NCI-H2196 treated with DMSO at 0.1 percent for 48 hours (cell line): ENCODE results near the gene MAP3K12.

Experiments used
- DNase-seq: peaks from one replicate; lab custom pipeline; 2025; ENCODE audit not compliant: unreplicated experiment; lab: John Stamatoyannopoulos, UW

MAP3K12 gene

DNA sequence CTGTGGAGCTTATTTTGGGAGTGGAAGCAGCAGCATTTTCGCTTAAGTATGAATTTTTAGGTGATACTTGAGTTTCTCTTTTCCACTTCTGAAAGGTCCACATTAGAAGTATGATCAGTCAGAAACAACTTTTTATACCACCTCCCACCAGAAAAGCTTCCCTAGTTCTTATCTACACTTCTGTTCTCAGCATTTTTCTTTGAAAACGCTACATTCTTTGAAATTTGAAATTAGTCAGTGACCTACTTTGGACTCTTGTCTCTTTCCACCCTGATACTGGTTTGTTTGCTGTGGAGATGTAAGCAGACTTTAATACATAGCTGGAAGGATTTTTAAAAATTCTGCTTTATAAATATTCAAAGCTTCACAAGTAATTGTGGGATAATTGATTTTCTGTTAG is 25.2 kb downstream of the MAP3K12 start:
- DNase-seq, result no peak

DNA sequence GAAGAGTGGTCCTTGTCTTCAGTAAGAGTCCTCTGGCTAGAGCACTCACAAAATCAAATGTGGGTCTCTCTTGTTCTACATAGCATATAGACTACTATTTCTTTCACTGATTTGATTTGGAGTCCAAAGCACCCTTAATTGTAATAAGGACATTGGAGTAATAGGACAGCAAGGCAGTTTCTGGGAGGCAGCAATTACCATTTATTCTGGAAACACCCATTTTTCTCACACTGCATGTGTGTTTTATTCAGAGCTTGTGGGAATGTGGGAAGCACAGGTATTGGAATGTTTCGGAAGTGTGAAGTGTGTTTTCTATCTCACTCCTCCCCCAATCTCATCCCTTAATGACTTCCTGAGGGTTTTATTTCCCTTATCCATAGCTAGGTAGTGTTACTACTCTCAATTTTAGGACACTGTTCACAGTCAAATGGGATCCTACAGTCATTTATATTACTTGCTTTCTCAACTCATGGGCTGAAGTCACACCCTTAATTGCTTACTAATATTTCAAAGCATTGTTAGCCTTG is 27.1 kb downstream of the MAP3K12 start:
- no peak for DNase-seq

DNA sequence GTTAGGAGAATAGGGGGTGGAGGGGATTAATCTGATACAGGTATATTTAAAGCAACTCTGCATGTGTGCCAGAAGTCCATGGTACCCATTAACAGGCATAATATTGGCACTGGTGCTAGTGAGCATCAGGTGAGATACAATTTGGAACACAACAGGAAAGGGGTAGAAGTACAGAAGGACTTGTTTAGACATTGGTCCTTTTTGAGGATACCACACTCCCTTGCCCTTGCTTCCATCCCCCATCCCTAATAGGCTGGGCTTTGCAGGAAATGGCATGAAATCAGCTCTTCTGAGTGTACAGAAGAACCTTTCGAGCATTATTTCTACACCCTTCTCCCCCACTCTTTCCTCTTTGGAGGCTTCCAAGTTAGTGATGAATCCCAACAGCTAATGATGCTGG is 31.0 kb downstream of the MAP3K12 start:
- DNase-seq, result no peak

DNA sequence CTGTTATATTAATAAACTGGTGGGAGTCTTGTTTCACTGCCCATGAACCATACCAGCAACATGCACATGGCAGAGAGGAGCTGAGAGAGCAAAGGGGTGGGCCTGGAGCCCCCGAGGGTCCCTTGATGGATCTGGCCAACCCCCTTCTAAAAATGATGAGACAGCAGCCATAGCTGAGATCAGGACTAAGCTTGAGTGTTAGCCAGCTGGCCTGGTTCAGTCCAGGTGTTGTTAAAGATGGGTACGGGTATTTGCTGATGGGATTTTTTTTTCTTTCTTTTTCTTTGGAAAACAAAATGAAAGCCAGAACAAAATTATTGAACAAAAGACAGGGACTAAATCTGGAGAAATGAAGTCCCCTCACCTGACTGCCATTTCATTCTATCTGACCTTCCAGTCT is 31.4 kb downstream of the MAP3K12 start:
- no peak for DNase-seq

DNA sequence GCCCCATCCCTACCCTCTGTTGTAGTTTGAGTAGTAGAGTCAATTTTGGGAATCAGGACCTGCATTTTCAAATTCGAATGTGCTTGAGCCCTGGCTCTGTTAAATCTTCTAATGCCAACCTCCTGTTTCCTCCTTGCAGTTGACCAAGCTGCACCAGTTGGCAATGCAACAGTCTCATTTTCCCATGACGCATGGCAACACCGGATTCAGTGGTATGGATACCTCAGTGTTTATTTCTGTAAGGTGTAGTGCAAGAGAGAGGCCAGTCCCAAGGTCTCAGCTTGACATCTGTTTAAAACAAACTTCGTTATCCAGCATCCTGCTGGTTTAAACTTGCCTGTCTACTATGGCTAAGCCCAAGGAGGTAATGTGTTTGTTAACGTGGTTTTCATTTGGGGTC is 32.2 kb downstream of the MAP3K12 start:
- DNase-seq, result no peak

DNA sequence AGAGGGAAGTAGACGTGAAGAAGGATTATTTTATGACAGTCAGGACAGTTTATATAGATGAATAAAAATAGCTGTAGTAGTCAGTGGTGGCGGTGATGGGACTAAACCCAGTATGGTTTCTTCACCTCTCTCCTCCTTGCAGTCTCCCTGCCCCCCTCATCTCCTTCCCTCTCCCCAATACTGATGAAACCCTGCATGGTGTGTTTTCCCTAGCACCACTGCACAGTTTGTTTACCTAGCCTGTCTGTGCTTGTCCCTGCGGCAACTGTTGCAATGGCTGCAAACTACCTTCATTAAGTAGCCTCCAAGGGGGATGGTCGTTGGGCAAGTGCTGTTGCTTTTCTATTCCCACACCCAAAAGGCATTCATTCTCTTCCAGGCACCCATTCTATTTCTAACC is 32.6 kb downstream of the MAP3K12 start:
- DNase-seq, result no peak

DNA sequence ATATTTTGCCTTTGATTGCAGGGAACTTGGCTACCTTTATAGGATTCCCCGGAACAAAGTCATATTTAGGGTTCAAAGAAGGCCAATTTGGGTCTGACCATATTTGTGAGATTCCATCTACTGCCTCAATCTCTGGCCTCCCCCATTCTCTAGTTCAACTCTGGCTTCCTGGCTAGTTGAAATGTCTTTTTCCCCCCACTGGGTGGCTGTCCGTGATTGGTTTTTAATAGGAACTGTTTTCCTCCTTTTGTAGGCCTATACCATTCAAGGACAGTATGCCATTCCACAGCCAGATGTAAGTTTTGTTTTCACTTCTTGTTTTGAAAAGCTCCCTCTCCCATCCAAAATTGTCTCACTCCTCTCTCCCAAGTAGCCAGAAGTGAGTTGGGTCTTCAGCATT is 33.6 kb downstream of the MAP3K12 start:
- no peak for DNase-seq

DNA sequence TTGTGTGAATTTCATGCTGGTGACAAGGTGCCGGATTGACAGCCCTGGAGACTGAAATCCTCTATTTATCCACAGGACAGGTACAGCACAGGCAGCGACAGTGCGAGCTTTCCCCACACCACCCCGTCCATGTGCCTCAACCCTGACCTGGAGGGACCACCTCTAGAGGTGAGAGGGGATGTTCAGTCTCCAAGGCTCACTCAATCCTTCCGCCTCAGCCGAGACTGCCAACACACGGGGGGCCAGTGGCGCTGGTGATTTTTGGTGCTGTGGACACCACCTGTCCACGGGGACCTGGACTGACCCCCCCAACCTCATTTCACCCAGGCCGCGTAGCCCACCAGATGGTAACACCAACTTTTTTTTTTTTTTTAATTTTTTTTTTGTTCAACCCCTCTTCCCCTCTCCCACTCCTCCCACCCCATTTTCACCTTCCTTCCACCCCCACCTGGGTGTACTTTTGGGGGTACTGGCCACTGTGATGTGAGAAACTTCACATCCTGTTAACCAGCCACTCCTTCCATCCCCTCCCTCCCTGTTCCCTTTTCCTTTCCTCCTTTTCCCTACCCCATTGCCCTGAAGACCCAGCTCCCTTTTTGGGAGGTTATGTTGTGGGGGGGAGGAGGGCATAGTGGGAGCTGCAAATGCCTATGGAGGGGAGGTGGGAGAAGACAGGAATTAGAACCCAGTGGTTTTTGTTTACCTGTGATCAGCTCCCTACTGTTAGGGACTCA is 34.4 kb downstream of the MAP3K12 start:
- no peak for DNase-seq

DNA sequence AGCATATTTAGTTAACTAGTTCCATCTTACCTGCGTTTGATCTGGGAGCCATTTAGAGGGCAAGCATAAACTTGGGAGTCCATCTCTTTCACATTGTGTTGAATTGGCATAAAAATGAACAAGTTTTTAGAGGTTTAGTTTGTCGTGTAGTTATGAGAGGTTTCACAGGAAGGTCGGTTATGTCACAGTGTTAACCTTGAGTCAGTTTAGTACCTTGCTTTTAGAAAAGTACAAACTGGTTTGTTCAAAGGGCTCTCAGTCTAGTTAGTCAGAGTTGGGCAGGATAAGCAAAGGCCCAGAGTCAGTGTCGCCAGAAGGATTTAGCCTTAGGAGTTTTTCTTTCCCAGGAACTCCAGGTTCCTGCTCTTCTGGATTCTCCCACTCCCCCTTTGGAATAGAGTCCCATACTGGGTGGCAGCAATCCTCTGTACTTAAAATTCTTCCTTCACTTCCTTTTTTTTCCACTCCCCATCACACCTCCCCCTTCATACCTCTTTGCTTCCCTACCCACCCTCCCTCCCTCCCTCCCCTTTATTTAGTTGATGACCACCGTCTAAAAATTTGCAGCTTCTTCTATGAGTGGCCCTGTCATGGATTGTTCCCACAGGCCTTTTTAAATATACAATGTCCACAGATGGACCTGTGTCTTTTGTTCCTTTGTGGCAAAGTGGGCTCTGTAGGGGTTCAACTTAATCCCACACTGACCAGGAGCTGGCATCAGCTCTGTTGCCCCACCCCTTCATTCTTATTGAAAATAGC is 35.3 kb downstream of the MAP3K12 start:
- DNase-seq, result no peak

DNA sequence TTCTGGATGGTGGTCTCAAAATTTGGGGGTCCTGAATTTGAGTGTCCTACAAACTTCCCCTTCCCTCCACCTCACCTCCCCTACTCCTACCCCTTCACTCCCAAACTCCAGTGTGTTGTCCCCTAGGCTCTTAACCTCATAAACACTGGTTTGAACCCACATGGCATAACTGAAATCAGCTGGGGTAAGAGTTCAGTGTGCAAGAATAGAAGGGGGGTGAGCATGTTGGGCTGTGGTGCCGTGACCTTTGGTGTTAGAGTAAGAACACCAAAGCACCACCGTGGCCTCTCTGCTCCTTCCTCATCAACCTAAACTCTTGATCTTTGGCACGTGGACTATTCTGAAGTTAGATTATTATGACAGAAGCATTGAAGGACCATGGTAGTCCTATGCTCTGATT is 36.3 kb downstream of the MAP3K12 start:
- no peak for DNase-seq

DNA sequence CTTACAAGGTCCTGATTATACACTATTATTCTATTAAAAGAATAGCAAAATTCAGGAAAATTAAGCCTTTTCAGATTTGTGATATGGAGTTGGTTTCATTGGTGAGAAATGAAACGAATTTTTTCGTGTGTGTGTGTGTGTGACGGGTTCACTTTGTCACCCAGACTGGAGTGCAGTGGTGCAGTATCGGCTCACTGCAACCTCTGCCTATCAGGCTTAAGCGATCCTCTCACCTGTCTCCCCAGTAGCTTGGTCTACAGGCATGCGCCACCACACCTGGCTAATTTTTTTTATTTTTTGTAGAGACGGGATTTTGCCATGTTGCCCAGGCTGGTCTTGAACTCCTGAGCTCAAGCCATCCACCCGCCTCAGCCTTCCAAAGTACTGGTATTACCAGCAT is 37.7 kb downstream of the MAP3K12 start:
- DNase-seq, result no peak

DNA sequence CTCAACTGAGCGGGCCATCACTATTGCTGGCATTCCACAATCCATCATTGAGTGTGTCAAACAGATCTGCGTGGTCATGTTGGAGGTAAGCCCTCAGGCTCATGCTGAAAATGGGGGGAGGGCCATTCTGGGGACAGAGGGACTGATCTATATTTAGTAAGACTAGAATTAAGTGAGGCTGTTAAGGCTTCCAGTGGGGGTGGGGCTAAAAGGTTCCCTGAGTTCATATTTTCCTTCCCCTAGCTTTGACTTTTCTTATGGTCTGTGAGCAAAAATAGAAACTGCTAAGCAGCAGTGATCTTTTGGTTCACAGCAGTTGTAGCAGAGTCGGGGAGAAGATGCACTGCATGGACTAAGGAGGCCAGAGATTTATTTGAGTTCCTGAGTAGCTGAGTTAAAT is 38.2 kb downstream of the MAP3K12 start:
- no peak for DNase-seq

DNA sequence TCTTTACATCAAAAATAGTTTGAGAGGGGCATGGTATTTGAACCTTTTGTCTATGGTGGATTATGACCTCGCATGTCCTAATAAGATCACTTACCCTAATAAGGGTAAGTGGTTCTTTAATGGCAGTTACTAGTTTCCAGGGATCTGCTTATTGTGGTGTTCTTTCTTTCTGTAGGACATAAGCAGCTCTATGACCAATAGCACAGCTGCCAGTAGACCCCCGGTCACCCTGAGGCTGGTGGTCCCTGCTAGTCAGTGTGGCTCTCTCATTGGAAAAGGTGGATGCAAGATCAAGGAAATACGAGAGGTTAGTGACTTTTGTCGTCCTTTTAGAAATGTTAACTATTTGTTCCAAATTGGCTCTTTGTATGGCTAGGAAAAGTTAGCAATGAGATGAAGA is 40.2 kb downstream of the MAP3K12 start:
- no peak for DNase-seq

DNA sequence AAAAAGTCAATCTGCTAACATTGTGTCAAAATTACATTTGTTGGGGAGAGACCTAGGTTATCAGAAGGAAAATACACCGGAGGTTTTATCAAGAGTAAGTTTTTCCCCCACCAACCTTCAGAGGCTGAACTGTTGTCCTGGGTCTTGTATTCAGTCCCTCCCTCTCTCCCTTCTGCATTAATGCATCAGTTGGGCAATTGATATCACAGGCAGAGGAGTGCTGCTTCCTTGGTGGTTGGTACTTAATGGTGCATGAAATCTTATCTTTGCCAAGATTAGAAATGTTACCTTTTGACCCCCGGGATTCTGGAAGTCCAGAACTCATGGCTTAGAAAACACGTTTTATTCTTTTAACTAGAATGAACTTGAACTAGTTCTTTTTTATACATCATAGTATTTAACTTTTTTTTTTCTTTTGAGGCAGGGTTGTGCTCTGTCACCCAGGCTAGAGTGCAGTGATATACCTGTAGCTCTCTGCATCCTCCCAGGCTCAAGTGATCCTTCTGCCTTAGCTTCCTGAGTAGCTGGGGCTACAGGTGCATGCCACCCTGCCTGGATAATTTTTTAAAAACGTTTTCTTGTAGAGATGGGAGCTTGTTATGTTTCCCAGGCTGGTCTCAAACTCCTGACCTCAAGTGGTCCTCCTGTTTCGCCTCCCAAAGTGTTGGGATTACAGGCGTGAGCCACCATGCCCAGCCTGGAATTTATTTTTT is 42.4 kb downstream of the MAP3K12 start:
- DNase-seq, result no peak

DNA sequence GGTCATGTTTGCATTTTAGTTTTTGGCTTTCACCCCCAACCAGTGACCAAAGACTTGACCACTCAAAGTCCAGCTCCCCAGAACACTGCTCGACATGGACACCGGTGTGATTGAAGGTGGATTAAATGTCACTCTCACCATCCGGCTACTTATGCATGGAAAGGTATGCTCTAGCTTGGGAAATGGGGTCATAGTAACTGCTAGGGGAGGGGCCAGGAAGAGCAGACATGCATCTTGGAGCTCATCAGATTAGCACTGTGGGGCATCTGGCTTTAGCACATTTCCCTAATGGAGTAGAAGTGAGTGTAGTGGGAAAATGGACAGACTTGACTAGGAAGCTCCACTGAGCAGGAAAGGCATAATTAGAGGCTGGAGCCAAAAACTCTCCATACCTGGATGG is 44.6 kb downstream of the MAP3K12 start:
- DNase-seq, result no peak

DNA sequence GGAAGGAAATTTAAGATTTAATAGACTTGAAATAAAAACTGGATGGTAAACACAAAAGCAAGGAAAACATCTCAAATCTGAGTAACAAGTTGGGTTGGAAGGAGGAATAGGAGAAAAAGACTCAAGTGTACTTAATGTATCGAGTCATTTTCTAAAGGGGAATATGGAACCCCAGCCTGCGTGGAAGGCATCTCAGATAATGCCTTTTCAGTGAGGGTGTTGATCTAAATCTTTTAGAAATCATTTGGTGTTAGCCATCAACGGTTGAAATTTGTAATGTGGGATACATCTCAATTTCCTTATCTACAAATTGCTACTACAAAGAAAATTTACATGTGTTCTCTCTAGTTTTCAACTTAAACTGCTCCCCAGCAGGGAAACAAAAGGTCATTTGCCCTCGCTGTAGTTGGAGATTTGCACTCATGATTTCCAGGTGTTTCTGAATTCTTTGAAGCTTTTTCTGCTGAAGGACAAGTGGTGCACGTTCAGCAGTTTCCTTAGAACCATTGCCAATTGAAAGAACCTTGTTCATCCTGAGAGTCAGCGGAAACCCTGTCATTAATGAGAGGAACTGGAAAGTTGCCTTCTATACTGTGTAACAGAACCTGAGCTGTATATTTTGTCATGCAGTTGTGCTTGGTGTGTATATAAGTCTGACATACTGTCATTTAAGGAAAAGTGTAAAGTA is 45.2 kb downstream of the MAP3K12 start:
- DNase-seq, result no peak

DNA sequence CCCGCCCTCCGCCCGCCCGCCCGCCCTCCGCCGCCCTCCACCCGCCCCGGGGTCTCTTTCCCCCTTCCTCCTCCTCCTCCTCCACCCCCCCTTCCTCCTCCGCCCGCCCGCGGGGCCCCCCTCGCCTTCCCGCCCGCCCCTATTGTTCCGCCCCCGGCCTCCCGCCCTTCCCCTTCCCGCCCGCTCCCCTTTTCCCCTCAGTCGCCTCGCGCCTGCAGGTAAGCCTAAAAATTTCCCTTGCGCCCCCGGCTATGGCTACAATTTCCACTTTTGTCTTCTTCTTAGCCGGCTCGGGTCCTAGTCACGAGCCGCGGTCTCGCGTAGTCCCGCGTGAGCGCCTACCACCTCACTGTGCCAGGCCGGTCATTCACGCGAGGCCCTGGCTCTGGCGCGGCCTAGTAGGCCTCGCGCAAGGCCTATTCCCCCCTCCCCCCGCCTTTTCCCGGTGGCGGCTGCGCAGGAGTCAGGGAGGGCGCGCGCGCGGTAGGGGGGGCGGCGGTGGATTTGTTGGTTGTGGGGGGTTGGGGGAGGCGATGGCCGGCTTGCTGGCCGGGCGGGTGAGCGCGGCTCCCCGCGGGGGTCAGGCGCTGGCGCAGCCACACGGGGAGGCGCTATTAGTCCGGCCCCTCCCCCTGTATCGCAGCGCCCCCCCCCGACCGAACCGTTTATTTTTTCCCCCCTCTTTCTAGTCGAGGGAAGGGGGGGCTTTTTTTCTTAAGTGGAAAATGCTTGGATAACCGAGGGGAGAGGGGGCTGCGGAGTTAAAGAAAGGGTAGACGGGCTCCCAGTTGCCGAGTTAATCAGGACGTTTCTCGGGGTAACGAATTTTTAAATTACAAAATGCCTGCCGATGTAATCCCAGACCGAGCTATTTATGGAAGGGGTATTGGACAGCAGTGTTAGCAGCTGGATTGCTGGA is 46.8 kb downstream of the MAP3K12 start:
- peak; percentile 67 for DNase-seq

DNA sequence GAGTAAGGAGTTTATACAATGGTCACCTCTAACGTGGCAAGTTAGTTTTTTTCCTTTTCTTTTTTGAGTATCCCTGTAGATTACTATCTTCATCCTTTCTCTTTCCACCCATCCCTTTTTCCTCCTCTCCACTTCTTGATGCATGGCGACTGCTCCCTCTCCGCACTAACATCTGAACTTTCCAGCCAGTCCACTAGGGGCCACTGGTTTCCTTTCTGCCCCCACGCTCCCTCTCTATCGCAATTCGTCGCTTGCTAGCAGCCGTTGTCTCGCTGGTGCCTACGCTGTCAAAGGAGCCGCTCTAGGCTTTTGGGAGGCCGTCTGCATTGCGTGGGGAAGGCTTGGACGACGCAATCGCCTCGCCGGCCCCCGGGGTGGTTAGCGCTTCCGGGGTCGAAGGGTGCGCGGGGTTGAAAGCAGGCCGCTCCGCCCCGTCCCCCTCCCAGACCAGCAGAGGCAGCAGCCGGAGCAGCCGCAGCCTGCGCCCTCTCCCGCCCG is 47.5 kb downstream of the MAP3K12 start, which contains the start of gene PCBP2:
Gene PCBP2 (plus strand): TSS at position 442 of the 498 bp plus-strand sequence. CDS start 2,699 bp downstream, outside the sequence.
- DNase-seq, result peak; percentile 98

DNA sequence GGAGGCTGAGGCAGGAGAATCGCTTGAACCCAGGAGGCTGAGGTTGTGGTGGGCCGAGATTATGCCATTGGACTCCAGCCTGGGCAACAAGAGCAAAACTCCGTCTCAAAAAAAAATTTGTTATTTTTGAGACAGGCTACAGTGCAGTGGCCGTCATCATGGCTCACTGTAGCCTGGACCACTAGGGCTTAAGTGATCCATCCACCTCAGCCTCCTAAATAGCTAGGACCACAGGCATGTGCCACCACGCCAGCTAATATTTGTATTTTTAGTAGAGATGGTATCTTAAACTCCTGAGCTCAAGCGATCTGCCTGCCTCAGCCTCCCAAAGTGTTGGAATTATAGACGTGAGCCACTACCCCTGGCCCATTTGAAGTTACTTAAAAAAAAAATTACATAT is 48.3 kb downstream of the MAP3K12 start:
- DNase-seq, result no peak
